ENCODE results near the gene MAGI3.

MAGI3 gene

GRCh38 chr1:113389953-113390834, at the start of gene MAGI3:
Gene MAGI3, plus strand, starts transcription at chr1:113390515. Its CDS starts 519 bp downstream, at chr1:113391034.
- peak; percentile 100 for DNase-seq (ENCODE audit: low spot score)

DNA sequence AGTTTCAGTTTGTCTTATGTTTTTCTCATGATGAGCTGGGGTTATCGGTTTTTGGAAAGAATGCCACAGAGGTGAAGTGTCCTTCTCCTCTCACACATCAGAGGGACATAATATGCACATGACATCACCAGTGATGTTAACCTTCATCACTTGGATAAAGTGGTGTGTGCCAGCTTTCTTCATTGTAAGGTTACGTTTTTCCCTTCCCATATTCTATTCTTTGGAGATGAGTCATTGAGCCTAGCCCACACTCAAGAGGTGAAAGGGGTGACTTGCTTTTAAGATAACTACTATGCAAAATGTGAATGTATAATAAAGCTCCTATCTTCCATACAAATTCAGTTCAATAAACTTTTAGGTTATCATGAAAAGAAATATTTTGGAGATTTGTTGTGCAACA, 36.7 kb upstream of the MAGI3 start:
- DNase-seq (ENCODE audit: low spot score) = no peak

DNA sequence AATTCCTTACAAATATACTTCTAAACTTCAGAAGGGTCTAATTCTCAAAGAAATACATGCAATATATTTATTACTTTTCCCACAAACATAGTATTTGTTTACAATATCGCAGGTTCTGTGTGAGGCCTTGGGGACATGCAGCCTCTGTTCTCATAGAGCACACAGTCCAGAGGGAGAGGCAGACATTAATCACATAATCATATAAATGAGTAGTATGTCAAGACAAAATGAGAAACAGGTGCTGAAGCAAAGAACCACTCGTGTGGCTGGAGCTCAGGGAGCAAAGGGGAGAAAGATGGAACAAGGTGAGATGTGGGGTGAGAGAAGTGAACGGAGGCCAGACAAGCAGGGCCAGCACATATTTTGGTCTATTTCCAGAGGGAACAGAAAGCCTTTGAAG, 26.4 kb upstream of the MAGI3 start:
- DNase-seq (ENCODE audit: low spot score) = no peak

- DNase-seq (ENCODE audit: low spot score) = no peak
Measured at GRCh38 chr1:113369040-113369439, 21.3 kb upstream of the MAGI3 start.

DNA sequence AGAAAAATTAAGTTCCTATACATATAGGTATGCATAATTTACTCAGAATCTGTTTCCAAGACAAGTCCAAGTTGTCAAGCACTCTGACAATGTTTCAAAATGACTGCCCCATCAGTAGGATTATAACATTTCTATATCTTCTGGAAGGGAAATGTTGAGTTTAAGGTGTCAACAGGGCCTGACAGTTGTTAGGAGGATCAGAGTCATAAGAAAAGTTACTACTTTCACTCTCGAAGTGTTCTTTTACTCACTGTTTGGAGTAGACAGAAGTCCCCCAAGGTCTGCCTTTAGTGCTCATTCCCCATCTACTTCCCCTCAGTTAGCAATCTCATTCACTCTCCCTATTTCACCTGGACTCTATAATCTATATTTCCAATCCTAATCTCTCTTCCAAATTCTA, 20.6 kb upstream of the MAGI3 start:
- no peak for DNase-seq (ENCODE audit: low spot score)

- DNase-seq (ENCODE audit: low spot score) = no peak
Measured at GRCh38 chr1:113370868-113371267, 19.4 kb upstream of the MAGI3 start.

- no peak for DNase-seq (ENCODE audit: low spot score)
Measured at GRCh38 chr1:113372546-113372945, 17.8 kb upstream of the MAGI3 start.

- DNase-seq (ENCODE audit: low spot score) = no peak
Measured at GRCh38 chr1:113373644-113374043, 16.7 kb upstream of the MAGI3 start.

- DNase-seq (ENCODE audit: low spot score) = no peak
Measured at GRCh38 chr1:113375878-113376277, 14.4 kb upstream of the MAGI3 start.

- DNase-seq (ENCODE audit: low spot score) = no peak
Measured at GRCh38 chr1:113380075-113380474, 10.2 kb upstream of the MAGI3 start.

DNA sequence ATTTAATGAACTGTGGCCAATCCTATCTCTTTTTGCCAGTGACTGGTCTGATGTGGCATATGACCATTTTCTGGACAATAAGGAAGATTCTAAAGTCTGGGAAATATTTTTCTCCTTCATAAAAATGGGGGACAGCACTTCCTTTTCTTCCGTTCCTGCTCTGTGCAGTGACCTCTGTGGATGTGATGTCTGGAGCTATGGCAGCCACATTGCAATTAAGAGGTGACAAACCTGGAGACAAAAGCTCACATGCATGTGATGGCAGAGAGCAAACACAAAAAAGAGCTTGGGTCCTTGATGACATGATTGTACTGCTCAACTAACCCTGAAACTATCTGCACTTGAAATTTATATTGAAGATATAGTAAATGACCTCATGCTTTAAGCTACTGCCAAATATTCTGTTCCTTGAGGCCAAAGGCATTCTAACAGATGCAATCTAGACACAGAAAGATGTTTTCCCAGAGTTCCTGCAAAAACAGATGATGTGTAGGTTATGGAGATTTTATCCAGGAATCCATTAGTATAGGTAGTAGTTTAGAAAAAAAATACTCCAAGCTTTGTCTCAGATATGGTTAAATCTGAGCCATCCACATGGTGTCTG, 2.2 kb upstream of the MAGI3 start:
- no peak for DNase-seq (ENCODE audit: low spot score)

GRCh38 chr1:113388621-113389358, 1.5 kb upstream of the MAGI3 start:
- no peak for DNase-seq (ENCODE audit: low spot score)

DNA sequence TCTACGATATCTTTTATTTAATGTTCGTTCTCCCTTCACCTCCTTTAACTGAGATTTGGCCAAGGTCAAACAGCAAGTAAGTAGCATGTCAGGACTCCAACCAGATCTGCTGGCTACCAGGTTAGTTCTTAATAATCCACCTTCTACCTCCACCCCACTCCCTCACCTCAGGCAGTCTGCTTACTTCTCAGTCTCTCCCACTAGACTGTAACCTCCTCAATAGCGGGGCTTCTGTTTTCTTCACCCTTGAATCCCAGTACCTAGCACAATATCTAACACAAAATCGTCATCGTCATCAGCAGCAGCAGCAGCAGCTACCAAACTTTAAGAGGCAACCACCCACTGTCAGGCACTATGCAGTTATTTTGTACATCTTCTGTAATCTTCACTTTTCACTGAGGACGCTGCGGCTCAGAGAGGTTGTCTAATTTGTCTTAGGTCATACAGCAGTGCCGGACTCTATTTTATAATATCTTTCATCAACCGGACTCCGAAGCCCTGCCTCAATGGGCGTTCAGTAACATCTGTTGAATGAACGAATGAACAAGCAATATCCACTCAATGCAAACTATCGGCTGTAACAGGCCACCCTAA, 859 bp upstream of the MAGI3 start:
- no peak for DNase-seq (ENCODE audit: low spot score)

- peak; percentile 72 for DNase-seq (ENCODE audit: low spot score)
Measured at GRCh38 chr1:113390871-113391648, 745 bp downstream of the MAGI3 start.

GRCh38 chr1:113391649-113392271, 1.4 kb downstream of the MAGI3 start:
- DNase-seq (ENCODE audit: low spot score) = peak; percentile 38

DNA sequence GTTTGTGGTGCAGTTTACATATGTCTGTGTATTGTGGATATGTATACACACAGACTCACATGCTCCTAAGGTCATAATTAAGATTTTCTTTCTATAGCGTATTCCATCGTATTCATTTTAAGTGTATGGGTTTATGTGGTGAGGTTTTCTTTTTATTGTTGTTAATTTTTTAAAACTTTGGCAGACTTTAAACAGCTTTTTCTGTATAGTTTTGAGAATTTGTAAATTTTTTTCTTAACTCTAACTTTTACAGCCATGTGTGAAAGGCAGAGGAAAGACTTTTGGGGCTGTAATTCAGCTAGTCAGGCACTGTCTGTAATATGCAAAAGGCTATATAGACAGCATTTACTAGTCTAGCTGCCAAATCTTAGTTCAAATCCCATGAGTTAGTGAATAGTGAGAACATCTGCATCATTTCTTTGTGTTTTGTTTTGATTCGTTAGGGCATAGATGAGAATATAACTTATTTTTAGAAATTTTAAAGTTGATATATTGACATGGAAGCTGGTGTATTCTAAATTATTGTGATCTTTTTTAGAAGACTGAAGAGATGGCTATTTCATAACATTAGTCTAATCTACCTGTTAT, 2.3 kb downstream of the MAGI3 start:
- DNase-seq (ENCODE audit: low spot score) = no peak

DNA sequence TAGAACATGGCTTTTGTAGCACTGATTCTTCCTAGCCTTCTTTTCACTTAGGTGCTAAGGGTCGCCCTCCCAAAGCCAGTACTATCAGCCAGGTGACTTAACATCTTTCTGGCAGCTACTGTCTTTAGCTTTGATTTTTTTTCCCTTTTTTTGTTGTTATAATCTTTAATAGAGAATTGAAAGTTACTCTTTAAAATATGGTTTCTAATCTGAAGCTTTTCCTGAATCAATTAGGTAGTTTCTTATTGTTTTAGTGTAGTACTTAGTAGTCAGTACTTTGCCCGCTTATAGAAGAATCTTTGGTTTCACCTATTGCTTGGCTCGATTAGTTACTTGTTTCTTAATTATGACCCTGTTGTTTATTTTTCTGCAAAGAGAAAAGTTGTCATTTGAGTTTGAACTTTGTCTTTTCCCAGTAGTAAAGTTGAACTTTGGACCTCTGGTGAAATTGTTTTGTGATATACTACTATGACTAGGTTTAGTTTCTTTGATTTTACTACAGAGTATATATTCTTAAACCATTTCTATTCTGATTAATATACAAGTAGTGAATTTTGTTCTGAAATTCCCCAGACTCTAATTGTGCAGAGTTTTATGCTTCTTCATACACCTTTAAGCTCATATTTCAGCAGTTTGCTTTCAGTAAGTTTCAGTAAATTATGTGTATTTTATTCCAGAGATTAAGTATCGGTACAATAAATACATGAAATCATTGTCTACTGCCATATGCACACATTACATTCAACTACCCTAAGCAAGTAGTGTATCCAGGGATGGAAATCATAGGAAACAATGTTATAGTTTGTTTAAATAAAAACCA, 3.9 kb downstream of the MAGI3 start:
- DNase-seq (ENCODE audit: low spot score) = no peak

DNA sequence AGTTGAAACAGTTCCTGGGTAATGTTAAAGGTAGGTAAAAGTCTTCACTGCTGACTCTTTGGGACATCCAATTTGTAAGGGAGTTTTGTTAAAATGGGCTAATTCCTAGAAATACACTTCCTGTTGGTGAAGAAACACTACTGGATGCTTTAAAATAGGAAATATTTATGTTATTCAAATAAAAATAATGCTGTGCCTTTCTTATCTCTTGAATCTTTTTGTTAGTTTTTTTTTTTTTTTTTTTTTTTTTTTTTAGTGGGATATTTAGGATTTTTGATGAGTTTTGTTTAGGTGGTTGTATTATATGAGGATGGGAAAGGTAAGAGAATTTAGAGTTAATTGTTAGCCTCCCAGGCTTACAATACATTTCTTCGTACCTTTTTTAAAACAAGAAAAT, 4.5 kb downstream of the MAGI3 start:
- DNase-seq (ENCODE audit: low spot score) = no peak

DNA sequence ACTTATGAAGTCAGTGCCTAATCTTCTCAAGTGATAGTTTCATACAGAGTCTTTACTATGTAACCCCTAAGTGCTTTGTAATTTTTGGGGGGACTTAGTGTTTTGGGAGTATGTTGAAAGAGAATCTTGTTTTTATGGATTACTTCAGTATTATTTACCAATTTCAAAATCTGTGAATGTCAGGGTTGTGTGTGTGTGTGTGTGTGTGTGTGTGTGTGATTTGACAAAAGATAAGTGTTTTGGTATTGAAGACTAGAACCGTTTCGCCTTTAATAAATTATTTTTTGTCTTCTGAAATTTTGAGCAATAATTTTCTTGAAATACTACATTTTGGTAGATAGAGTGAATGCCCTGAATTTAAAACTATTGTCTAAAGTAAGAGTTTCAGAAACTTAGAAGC, 5.8 kb downstream of the MAGI3 start:
- DNase-seq (ENCODE audit: low spot score) = no peak

DNA sequence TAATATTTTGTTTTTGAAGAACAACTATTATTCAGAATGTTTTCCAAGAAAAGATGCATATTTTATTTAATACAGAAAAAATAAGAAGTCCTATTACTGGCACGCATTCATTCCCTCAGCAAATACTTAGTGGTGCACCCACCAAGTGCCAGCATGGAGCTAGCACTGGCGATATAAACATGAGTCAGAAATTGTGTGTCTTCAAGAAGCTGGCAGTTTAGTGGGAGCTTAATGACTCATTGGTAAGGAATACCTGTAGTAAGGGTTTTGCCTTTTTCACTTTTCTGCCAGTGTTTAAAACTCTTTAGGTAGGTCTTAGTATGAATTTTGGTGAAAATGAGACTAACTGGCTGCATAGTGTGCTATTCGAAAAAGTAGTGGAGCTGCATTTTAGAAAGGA, 6.3 kb downstream of the MAGI3 start:
- DNase-seq (ENCODE audit: low spot score) = no peak
